GF-D8 (cell line): ENCODE data around the gene FAM171A2.

ENCODE experiments used
- DNase-seq: peaks from one replicate; lab custom pipeline; 2025; lab: John Stamatoyannopoulos, UW

The FAM171A2 gene

DNA sequence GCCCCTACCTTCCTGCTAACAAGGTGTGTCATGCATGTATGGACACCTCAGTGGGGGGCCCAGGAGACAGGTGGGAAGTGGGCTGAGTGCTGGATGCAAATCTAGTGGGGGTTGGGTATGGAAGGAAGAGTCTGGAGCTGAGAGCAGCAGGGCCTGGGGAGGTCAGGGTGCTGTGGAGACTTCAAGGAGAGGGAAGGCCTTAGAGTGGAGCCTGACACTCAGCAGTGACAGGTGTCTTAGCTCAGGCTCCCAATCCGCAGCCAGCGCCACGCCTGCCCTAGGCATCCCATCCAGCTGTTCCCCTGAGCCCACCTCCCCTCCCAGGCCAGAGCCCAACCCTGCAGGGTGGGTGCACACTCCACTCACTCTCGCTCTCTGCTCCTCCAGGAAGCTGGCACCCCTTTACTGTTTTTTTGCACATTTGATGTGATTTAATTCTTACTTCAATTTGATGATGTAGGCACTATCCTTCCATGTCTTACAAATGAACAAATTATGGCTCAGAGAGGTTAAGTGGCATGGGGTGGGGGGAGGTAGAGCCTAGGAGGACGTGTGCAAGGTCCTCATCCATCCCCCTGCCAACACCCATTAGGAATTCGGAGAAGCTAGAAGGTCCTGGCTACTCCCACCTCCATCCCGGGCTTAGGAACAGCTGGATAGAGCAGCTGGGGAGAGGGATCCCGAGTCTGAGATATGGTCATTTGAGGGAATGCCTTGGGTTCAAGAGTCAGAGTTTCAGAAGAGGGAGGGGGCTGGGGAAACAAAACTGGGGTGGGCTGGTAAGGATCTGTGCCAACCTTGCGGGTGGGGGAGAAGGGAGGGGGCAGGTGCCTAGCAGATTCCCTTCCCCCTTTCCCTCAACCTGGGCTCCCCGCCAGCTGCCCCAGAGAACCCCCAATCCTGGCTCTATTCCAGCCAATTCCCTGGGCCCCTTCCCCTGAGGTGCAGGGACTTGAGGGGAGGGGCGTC is 2.1 kb downstream of the FAM171A2 start:
- DNase-seq = no peak

DNA sequence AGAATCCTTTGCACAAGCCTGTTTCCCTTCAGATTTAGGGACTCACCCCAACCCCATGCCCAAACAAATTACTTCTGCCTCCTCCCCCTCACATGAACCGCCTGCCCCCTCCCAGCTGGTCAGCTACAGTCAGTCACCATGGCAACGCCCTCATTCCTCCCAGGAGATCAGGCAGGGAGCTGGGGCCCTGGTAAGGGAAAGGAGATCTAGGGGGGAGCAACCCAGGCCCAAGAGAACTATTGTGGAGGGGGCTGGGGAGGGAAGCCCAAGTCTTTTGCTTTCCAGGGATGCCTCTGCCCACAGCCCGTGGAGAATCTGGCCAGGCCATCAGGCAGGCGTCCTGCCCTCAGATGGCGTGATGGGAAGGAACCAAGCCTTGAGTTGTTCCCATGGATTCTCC is 2.8 kb downstream of the FAM171A2 start:
- no peak for DNase-seq

DNA sequence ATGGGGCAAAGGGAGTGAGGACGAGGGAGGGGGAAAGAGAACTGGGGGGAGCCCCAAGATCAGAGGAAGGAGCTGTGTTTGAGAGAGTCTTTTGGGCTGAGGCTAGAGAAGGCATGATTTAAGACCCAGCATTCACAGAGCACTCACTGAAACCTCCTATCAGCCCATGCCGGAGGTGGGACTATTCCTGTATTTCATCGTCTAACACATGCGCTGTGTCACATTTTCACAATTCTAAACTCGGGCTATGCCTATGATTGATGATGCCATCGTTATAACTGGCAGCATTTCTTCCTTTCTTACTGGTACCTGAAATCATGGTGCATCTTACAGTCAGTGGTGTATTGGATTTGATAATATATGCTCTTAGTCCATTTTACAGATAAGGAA is 3.5 kb downstream of the FAM171A2 start:
- DNase-seq = no peak

DNA sequence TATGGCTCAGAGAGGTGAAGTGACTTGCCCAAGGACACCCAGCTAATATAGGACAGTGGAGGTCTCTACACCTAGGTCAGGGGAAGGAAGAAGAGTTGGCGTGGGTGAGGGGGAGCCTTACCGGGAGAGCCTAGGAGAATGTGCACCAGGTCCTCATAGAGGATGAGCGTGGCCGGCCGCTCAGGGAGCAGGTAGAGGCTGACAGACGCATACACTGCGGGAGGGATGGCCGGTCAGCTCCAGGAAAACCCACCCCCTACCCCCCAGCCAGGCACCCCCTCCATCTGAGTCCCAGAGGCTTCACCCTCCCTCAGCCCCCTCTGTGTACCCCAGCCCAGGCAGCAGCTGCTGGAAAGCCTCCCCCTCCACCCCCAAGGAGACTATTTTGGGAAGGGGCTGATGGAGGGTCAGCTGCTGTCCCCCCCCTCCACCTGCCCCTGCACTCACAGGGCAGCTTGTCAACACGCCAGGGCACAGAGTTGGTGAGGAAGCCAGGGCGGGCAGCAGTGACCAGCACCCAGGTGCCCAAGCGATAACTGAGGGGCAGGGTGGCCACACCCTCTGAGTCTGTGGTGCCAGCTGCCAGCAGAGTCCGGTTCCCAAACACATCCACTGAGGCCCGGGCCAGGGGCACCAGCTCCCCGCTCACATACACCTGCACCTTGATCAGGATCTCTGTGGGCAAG is 4.1 kb downstream of the FAM171A2 start:
- DNase-seq = no peak

DNA sequence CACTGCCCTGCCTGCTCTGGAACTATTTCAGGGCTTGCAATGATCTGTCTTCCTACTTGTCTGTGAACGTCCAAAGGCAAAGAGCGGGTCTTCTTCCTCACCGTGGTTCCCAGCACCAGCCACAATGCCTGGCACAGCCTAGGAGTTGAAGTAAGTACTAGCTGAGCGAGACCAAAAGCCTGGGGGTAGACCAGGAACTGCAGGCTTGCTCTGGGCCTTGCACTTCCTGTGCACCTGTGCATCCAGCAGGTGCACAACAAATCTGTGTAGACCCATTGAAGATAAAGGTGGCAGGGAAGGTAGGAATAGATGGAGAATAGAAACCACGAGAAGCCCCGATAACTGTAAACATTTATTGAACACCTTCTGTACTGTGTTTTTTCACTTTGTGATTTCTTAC is 4.6 kb downstream of the FAM171A2 start:
- no peak for DNase-seq

DNA sequence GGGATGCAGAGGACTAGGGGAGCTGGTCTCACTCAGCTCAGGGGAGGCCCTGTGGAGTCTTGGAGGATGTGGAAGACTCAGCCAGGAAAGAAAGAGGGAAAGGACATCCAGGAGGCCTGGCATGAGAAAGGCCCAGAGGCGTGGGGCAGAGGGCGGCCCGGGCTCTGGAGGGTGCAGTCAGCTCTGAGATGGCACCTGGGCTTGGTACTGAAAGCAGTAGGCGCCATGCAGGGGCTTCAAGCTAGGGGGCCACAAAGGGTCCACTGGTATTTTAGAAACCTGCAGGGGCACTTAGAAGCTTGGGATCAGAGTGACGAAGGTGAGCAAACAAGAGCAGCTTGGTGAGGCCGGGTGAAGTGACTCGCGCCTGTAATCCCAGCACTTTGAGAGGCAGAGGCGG is 5.6 kb downstream of the FAM171A2 start:
- no peak for DNase-seq

DNA sequence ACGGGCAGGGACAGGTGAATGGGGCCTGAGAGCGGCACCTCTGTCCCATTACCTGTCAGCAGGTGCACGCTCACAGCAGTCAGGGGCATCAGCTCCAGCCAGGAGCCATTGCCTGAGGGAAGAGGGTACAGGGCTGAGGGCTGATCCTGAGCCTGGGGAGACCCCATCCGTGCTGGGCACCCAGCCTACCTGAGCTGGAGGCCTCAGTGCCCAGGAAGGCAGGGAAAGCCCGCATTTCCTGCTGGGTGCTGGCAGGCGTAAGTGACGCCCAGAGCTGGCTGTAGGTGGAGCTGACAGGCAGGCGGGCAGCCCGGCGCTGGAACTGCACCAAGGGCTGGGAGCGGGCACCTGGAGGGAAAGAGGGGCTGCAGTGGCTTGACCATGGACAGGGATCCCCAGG is 7.4 kb downstream of the FAM171A2 start:
- no peak for DNase-seq

DNA sequence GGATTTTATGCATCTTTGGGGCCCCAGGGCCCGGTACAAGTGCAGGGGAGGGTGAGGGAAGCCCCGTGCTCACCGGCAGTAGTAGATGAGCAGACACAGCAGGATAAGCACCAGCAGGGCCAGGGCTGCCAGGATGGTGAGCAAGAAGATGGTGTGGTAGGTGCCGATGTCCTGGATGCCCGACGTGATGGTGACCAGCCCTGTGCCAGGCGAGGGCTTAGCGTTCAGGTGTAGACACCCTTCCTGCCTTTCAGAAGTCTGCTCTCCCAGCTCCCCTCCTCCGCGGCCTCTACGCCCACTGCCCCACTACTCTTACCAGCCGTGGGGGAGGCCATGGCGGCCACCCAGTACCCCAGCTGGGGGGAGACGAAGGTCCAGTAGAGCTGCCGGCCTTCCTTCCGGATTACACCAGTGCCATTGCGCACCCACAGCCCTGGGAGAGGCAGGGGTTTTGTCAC is 8.0 kb downstream of the FAM171A2 start:
- no peak for DNase-seq

DNA sequence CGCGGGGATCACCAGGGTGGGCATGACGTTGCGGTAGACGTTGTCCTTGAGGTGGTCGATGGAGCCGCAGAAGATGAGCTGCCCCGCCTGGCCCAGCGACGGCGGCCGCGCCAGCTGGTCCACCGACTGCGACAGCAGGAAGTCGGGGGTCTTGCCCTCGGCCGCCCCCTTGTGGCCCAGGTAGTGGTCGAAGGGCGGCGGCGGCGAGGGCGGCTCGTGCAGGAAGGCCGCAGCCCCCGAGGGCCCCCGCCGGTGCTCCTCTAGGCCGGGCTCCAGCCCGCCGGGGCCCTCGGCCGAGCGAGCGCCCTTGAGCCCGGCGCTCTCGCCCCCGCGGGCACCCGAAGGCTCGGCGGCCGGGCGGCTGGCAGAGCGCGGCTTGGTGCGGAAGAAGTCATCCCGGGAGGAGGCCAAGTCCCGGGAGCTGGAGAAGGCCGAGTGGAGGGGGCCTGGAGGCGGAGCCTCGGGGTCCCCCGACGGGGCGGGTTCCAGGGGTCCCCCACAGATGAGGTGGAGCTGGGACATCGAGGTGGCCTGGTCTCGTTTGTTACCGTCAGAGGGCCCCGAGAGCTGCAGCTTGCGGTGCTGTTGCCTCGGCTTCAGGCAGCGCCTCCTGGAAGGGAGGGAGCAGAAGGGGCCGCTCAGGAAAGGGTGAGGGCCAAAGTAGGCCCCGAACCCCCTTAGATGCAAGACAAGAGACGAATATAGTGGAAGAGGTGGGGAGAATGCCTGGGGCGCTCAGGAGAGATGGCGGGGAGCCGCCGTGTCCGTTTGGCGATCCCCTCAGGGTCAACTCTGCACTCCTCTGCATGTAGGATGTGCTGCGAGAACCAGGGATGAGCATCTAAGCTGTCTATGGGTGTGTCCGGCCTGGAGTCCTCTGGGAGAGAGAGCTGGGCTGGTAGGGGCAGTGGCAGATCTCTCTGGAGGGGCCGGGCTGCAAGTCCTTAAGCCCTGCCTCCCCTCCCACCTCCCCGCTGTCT is 8.8 kb downstream of the FAM171A2 start:
- no peak for DNase-seq

DNA sequence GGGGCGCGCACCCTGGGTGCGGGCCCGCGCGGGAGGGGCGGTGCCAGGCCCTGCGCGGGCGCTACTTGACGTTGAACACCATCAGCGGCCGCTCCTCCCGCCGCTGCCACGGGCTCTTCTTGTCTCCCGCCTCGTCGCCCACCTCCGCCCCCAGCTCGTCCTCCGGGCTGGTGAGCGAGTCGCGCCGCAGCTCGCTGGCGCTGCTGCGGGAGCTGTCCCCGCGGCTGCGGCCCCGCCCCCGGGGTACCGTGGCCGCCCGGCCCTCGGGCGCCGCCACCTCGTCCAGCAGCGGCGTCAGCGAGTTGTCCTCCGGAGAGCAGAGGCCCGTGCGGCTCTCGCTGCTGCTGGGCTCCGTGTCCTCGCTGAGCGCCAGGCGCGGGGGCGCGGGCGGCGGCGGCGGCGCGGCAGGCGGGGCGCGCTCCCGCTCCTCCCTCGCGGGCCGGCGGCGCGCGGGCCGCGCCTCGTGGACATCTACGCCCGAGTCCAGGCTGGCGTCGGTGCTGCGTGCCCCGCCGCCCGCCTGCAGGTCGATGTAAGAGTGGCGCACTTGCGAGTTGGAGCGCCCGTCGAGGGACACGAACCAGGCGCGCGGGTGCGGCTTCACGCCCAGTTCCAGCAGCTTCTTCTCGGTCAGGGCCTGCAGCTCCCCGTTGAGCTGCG is 9.9 kb downstream of the FAM171A2 start:
- DNase-seq = no peak

DNA sequence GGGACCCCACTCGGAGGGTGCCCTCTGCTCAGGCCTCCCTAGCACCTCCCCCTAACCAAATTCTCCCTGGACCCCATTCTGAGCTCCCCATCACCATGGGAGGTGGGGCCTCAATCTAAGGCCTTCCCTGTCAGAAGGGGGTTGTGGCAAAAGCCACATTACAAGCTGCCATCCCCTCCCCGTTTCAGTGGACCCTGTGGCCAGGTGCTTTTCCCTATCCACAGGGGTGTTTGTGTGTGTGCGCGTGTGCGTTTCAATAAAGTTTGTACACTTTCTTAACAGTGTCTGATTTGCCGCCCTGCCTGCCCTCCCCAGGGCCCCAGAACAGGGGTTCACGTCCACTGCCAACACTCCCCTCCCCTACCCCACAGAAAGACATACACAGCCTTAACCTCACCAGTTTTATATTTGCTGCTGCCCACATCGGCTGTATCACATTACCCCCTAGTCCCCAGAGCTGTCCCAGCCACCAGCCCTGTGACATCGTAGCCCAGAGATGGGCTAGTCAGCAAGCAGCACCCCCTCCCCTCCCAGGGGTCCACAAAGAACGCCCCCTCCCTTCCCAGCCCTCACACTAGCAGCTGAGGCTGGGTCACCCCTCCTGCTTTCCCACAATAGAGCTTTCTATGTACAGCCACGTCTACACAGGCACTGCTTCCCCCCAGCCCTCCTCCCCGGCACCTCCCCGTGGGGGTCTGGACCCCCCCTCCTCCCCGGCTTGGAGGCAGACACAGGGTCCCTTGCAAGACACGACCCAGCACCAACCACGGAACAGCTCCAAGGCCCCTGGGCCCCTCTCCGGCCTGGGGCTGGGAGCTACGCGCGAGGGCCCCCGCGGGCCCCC is 10.6 kb downstream of the FAM171A2 start:
- no peak for DNase-seq

DNA sequence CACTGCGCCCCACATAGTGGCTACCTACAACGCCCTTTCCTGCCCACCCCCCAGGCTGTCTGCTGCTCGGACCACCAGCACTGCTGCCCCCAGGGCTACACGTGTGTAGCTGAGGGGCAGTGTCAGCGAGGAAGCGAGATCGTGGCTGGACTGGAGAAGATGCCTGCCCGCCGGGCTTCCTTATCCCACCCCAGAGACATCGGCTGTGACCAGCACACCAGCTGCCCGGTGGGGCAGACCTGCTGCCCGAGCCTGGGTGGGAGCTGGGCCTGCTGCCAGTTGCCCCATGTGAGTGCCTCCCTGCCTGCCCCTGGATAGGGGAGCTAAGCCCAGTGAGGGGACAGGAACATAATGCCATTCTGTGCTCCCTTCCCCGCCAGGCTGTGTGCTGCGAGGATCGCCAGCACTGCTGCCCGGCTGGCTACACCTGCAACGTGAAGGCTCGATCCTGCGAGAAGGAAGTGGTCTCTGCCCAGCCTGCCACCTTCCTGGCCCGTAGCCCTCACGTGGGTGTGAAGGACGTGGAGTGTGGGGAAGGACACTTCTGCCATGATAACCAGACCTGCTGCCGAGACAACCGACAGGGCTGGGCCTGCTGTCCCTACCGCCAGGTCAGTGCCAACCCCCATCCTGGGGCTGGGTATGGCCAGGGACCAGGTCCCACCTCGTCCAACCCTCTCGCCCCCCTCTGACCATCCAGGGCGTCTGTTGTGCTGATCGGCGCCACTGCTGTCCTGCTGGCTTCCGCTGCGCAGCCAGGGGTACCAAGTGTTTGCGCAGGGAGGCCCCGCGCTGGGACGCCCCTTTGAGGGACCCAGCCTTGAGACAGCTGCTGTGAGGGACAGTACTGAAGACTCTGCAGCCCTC is 11.5 kb downstream of the FAM171A2 start:
- no peak for DNase-seq

DNA sequence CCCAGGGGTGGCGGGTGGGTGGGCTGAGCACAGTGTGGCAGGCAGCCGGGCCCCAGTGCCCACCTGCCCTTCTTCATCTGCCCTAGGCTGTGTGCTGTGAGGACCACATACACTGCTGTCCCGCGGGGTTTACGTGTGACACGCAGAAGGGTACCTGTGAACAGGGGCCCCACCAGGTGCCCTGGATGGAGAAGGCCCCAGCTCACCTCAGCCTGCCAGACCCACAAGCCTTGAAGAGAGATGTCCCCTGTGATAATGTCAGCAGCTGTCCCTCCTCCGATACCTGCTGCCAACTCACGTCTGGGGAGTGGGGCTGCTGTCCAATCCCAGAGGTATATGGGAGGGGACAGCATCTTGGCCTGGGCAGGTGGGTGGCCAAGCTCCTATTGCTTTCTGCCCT is 12.2 kb downstream of the FAM171A2 start:
- no peak for DNase-seq

DNA sequence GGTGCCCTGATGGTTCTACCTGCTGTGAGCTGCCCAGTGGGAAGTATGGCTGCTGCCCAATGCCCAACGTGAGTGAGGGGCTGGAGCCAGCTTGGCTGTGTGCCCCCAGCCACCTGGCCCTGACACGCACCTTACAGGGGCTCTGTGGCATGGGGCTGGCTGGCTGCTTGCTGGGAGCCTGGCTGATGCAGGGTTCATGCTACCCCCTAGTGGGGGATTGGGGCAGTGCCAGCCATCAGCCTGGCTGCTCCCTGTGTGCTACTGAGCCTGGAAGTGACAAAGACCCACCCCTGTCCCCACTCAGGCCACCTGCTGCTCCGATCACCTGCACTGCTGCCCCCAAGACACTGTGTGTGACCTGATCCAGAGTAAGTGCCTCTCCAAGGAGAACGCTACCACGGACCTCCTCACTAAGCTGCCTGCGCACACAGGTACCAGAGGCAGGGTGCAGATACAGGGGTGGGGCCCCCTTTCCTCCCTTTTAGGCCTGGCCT is 12.9 kb downstream of the FAM171A2 start:
- DNase-seq = peak; percentile 2

DNA sequence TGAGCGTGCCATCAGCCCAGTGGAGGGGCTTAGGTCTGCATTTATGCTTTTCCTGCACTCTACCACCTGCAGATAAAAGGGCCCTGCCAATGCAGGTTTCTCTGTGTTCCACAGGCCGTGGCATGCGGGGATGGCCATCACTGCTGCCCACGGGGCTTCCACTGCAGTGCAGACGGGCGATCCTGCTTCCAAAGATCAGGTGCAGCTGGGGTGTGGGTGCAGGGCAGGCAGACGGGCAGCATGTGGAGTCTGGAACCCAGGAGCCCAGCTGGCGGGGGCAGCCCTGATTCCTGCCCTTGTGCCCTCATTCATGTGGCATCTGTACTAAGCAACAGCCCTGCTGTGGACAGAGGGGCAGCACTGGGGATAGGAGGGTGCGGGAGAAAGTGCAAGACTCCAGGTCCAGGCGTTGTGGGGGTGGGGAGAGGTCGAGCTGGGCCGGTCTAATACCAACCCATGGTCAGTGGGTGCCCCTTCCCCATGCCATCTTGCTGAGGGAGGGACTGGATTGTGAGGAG is 14.0 kb downstream of the FAM171A2 start:
- DNase-seq = no peak

DNA sequence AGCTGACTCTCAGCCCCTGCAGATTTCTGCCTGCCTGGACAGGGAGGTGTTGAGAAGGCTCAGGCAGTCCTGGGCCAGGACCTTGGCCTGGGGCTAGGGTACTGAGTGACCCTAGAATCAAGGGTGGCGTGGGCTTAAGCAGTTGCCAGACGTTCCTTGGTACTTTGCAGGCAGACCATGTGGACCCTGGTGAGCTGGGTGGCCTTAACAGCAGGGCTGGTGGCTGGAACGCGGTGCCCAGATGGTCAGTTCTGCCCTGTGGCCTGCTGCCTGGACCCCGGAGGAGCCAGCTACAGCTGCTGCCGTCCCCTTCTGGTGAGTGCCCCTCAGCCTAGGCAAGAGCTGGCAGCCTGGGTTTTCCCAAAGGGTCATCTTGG is 14.7 kb downstream of the FAM171A2 start:
- DNase-seq = no peak

DNA sequence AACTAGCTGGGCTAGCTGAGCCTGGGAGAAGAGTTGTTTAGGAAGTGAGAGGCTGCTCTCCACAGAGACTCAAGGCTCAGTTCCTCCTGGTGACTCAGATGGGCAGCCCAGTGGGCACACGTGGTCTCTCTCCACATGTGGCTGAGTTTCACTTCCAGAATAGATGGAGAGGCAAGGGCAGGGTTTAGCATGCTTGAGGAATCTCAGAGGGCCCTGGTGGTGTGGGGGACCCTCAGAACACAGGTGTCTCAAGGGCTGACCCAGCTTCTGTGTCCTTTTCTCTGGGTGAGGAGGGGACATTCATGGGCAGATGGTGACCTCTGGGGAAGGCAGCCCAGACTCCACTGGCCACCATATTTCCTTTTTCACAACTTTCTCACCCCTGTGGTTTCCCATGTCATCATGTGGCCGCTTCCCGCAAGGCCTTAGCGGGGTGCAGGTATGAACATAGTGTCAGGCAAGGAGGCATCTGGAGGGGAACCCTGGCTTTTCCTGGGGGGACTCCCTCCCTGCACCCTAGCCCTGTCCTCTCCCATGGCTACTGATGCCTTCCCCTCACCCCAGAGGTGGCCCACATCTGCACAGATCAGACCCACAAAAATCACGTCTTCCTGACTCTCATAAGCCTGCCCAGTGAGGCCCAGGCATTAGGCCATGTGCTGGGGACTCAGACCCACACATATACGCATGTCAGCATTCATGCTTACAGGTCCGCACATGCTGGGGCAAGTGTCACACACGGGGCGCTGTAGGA is 15.2 kb downstream of the FAM171A2 start:
- peak; percentile 76 for DNase-seq
